Measurements from ENCODE around the gene DOCK11. TPM values are rescaled to one million over a fixed set of nuclear protein-coding genes. Genes with fewer than 3 reads are reported as not detected.

DOCK11 gene
- polyA plus RNA-seq (2012; rRNA removed) = 34.8 and 39.3 TPM in 2 replicates
- polyA plus RNA-seq (2012; cell fraction: cytosol; rRNA removed) = 50.5 and 72.0 TPM in 2 replicates
- polyA plus RNA-seq (2012; cell fraction: nucleus; rRNA removed) = 24.0 and 47.2 TPM in 2 replicates

DNA sequence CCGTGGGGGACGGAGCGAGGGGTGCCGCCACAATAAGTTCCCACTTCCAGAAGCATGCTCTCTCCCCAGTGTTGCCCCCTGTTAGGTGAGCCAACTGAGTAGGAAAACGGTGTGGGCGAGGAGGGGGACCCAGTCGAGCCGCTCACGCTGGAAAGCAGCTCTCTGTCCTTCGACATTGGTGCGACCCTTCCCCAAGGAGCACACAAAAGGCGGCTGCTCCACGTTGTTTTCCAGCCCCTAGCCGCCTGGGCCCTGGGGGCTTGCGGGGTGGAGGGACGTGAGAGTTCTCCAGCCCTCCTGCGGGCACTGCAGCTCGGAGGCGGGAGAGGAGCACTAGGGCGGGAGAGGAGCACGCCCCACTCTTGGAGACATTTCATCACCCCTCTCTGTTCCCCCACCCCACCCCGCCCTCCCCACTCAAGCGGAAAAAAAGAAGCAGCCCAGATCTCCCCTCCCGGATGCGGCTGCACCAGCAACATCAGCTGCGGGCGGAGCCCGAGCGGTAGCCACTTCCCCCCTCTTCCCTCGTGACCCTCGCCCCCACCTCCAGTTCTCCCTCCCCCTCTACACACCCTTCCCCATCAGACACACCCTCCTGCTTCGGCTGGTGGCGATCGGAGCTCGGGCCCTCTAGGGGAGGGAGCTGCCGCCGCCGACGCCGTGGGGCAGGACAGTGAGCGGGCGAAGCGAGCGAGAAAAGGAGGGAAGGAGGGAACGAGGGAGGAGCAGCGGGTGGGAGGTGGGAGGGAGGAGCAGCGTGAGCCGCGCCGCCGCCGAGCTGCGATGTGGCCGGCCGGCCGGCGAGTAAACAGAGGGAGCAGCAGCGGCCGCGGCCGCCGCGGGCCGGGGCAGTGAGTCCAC lies at the start of gene DOCK11:
Gene DOCK11, plus strand, starts transcription at position 755 of the 861 bp plus-strand sequence. CDS start 157 bp downstream, outside the sequence.
- Histone ChIP-seq H3K27me3 (ENCODE audit: insufficient read depth) (peaks cover 6% of the 10 kb centered on the region; the same call in 1 of the 2 replicates), H3K9ac (peak within 1 kb of the TSS; percentile 64), H4K20me1 (ENCODE audit: insufficient read depth) (no peaks in the 10 kb centered on the region; the same call in 1 of the 2 replicates), H3K4me2 (peak within 1 kb of the TSS; percentile 79), H3K9me3 (no peaks in the 10 kb centered on the region), H3K79me2 (ENCODE audit: insufficient read depth) (peaks cover 23% of the 10 kb centered on the region; the same call in 1 of the 2 replicates), H3K27ac (ENCODE audit: low read depth in 2 of 2, low read length in 1 of 2) (peak within 1 kb of the TSS; percentile 6 to 62; a peak in 3 of 4 replicates), H3K4me3 (ENCODE audit: low read depth in 2 of 2, low read length in 1 of 2) (peak within 1 kb of the TSS; percentile 59 to 76), H2AFZ (ENCODE audit: low read depth) (peak within 1 kb of the TSS; percentile 73; the same call in 1 of the 2 replicates), H3F3A (replicated peaks; ENCODE audit: insufficient read depth) (peaks cover 4% of the 10 kb centered on the region), H3K36me3 (replicated peaks in 1 of 2; ENCODE audit: control insufficient read depth in 1 of 2, insufficient read depth in 2 of 2, low read length in 1 of 2) (no peaks in the 10 kb centered on the region), H3K9me2 (no peaks in the 10 kb centered on the region), H3K4me1 (ENCODE audit: control insufficient read depth in 1 of 2, insufficient read depth in 2 of 2, low read depth in 1 of 2, low read length in 1 of 2) (peaks cover 0 to 4% of the 10 kb centered on the region in 2 experiments; a peak in 1 of 4 replicates)
- DNase-seq = peak; percentile 84
- no peak for TF ChIP-seq RXRA (IDR thresholded peaks at IDR 0.05; ENCODE audit: borderline replicate concordance, low read depth)
- TF ChIP-seq, protein P1, sequence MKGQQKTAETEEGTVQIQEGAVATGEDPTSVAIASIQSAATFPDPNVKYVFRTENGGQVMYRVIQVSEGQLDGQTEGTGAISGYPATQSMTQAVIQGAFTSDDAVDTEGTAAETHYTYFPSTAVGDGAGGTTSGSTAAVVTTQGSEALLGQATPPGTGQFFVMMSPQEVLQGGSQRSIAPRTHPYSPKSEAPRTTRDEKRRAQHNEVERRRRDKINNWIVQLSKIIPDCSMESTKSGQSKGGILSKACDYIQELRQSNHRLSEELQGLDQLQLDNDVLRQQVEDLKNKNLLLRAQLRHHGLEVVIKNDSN (IDR thresholded peaks at IDR 0.05; ENCODE audit: borderline replicate concordance, low read depth) = peak; percentile 73
- peak; percentile 19; the same call in 1 of the 2 replicates for TF ChIP-seq MXI1 (IDR thresholded peaks at IDR 0.05; ENCODE audit: low read depth, low read length)
- TF ChIP-seq CHD2 (IDR thresholded peaks at IDR 0.05; ENCODE audit: low read length, partially characterized antibody) = peak; percentile 24
- TF ChIP-seq TEAD4 (IDR thresholded peaks at IDR 0.05; ENCODE audit: borderline replicate concordance, insufficient read depth) = no peak
- TF ChIP-seq, protein P2, sequence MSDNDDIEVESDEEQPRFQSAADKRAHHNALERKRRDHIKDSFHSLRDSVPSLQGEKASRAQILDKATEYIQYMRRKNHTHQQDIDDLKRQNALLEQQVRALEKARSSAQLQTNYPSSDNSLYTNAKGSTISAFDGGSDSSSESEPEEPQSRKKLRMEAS (IDR thresholded peaks at IDR 0.05; ENCODE audit: low read depth) = peak; percentile 65; the same call in 1 of the 2 replicates
- TF ChIP-seq SIN3A (IDR thresholded peaks at IDR 0.05; ENCODE audit: borderline replicate concordance, low read depth, low read length) = peak; percentile 55; the same call in 1 of the 2 replicates
- WGBS (ENCODE audit: low lambda C conversion rate) = 10% methylated on average over 59 of the region's 64 CpGs
- ChIA-PET CTCF (interaction anchor here (4.3 kb wide), 1 partner anchor 106 kb away, joined by 13 read pairs; no protein-coding TSS in a partner anchor), POLR2A (no interaction called here)

DNA sequence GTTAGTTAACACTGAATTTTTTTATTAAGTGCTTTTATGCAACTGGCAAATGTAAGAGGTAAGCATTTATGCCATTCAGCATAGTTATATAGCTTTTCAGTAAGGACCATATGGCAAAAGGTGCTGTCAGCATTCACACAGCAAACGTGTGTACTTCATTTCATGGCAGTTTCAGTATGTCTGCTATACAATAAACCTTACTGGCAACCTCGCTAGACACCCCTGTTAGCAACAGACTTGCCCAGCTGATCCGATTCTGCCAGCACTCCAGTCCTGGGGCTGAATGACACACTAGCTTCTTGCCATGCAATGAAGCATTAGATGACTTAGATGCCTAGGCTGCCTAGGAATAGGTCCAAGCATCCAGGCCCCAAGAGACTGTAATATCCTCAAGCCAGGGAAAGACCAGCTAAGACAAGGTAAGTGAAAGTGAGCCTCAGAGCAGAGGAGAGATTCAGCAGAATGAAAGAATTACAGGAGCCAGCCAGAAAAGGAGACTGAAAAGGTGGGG lies 47.3 kb upstream of the DOCK11 start:
- Histone ChIP-seq H3K79me2 (ENCODE audit: insufficient read depth) (no peaks in the 10 kb centered on the region), H3K27me3 (ENCODE audit: insufficient read depth) (no peaks in the 10 kb centered on the region; the same call in 1 of the 2 replicates), H3K27ac (ENCODE audit: low read depth in 2 of 2, low read length in 1 of 2) (no peak overlapping the region), H3K9ac (no peak overlapping the region), H3F3A (replicated peaks; ENCODE audit: insufficient read depth) (no peaks in the 10 kb centered on the region), H3K36me3 (replicated peaks in 1 of 2; ENCODE audit: control insufficient read depth in 1 of 2, insufficient read depth in 2 of 2, low read length in 1 of 2) (peaks cover 0 to 7% of the 10 kb centered on the region in 2 experiments), H3K9me2 (no peaks in the 10 kb centered on the region), H4K20me1 (ENCODE audit: insufficient read depth) (no peaks in the 10 kb centered on the region), H3K9me3 (no peaks in the 10 kb centered on the region), H3K4me1 (ENCODE audit: control insufficient read depth in 1 of 2, insufficient read depth in 2 of 2, low read depth in 1 of 2, low read length in 1 of 2) (no peaks in the 10 kb centered on the region), H3K4me2 (no peak overlapping the region), H3K4me3 (ENCODE audit: low read depth in 2 of 2, low read length in 1 of 2) (no peak overlapping the region), H2AFZ (ENCODE audit: low read depth) (no peak overlapping the region)
- 80% methylated on average over 3 of the region's 3 CpGs for WGBS (ENCODE audit: low lambda C conversion rate)
- CTCF ChIA-PET = no interaction called here
- POLR2A ChIA-PET = no interaction called here
- DNase-seq = no peak
- no peak for TF ChIP-seq ELF1 (IDR thresholded peaks at IDR 0.05)
- no peak for TF ChIP-seq SIN3A (IDR thresholded peaks at IDR 0.05; ENCODE audit: borderline replicate concordance, low read depth, low read length)
- no peak for TF ChIP-seq GABPA (IDR thresholded peaks at IDR 0.05; ENCODE audit: low read depth)
- TF ChIP-seq FOSL2 (IDR thresholded peaks at IDR 0.05; ENCODE audit: borderline replicate concordance, low read depth) = no peak
- TF ChIP-seq, protein P1 (IDR thresholded peaks at IDR 0.05; ENCODE audit: borderline replicate concordance, low read depth) = no peak
- TF ChIP-seq RFX5 (IDR thresholded peaks at IDR 0.05; ENCODE audit: low read length) = no peak
- TF ChIP-seq, protein P3, sequence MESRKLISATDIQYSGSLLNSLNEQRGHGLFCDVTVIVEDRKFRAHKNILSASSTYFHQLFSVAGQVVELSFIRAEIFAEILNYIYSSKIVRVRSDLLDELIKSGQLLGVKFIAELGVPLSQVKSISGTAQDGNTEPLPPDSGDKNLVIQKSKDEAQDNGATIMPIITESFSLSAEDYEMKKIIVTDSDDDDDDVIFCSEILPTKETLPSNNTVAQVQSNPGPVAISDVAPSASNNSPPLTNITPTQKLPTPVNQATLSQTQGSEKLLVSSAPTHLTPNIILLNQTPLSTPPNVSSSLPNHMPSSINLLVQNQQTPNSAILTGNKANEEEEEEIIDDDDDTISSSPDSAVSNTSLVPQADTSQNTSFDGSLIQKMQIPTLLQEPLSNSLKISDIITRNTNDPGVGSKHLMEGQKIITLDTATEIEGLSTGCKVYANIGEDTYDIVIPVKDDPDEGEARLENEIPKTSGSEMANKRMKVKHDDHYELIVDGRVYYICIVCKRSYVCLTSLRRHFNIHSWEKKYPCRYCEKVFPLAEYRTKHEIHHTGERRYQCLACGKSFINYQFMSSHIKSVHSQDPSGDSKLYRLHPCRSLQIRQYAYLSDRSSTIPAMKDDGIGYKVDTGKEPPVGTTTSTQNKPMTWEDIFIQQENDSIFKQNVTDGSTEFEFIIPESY (IDR thresholded peaks at IDR 0.05; ENCODE audit: borderline replicate concordance, low read depth) = no peak
- TF ChIP-seq, protein P2 (IDR thresholded peaks at IDR 0.05; ENCODE audit: low read depth) = no peak
- TF ChIP-seq EZH2phosphoT487 (IDR thresholded peaks at IDR 0.05; ENCODE audit: borderline replicate concordance, low read depth) = no peak
- TF ChIP-seq NFIC (IDR thresholded peaks at IDR 0.05; ENCODE audit: borderline replicate concordance) = no peak
- TF ChIP-seq, protein P4, sequence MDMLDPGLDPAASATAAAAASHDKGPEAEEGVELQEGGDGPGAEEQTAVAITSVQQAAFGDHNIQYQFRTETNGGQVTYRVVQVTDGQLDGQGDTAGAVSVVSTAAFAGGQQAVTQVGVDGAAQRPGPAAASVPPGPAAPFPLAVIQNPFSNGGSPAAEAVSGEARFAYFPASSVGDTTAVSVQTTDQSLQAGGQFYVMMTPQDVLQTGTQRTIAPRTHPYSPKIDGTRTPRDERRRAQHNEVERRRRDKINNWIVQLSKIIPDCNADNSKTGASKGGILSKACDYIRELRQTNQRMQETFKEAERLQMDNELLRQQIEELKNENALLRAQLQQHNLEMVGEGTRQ (IDR thresholded peaks at IDR 0.05; ENCODE audit: borderline replicate concordance, low read depth, low read length) = no peak
- no peak for TF ChIP-seq RCOR1 (IDR thresholded peaks at IDR 0.05; ENCODE audit: low read length)
- no peak for TF ChIP-seq GATA2 (CRISPR knock-in tag; IDR thresholded peaks at IDR 0.05)
- no peak for TF ChIP-seq TCF12 (IDR thresholded peaks at IDR 0.05)
- TF ChIP-seq FOXM1 (IDR thresholded peaks at IDR 0.05; ENCODE audit: low read depth) = no peak
